Colonic mucosa (tissue), 4 donors: ENCODE results near the gene KDM4B. TPM values are rescaled to one million over a fixed set of nuclear protein-coding genes. Genes with fewer than 3 reads are reported as not detected.

ENCODE experiments used
- DNase-seq: peaks from one replicate; pipeline ENCODE4 v3.0.0-alpha.2; 2020
- H3K27ac ChIP-seq: fragments of 200-600 bp; one replicate; pipeline ENCODE4 v1.8.0; 2021
- H3K27me3 ChIP-seq: fragments of 200-600 bp; one replicate; pipeline ENCODE4 v1.8.0; 2021
- H3K36me3 ChIP-seq: fragments of 200-600 bp; one replicate; pipeline ENCODE4 v1.8.0; 2021
- H3K4me1 ChIP-seq: fragments of 200-600 bp; one replicate; pipeline ENCODE4 v1.8.0; 2021; ENCODE audit warnings: mild to moderate bottlenecking
- H3K4me3 ChIP-seq: fragments of 200-600 bp; one replicate; pipeline ENCODE4 v1.8.0; 2021
- H3K9ac ChIP-seq, 2 donors: one replicate each; pipeline ENCODE4 v1.7.0; 2013; ENCODE audit warnings: control low read depth in 2 of 2, low read depth in 2 of 2, low read length in 2 of 2
- H3K9me3 ChIP-seq: fragments of 200-600 bp; one replicate; pipeline ENCODE4 v1.8.0; 2021
- CTCF ChIP-seq: fragments of 200-600 bp; IDR thresholded peaks from one replicate; pipeline ENCODE4 v1.8.0; 2022; ENCODE audit warnings: antibody characterized with exemption, mild to moderate bottlenecking
- intact Hi-C: fragments of 100-400 bp; cut with DNase I; formaldehyde crosslinking; loops from one replicate; pipeline ENCODE4 v1.14.1; 2022
- total RNA-seq, 2 donors: library from RNA; stranded (reverse); fragmentation: NEBNext Ultra II Directional in 1 of 2; extraction: Animal tissue kit (Norgen Biotek cat#: 25700) in 1 of 2; gene quantifications; one replicate each; pipeline ENCODE4 v1.2.1, GENCODE V29; 2021
- donor health status: healthy.
- donor health status: DM: no; HTN: no; CAD: no.
- donor health status: DM: no; HTN: no; CAD: no.

The KDM4B gene
- total RNA-seq, 2 donors from 2014 or later: 35.2 to 52.9 TPM

GRCh38 chr19:5093948-5094718 is 125.2 kb downstream of the KDM4B start:
- no peak overlapping the region for H3K27ac ChIP-seq
- no peak for TF ChIP-seq CTCF
- DNase-seq: no peak

GRCh38 chr19:5094768-5095567 is 126.1 kb downstream of the KDM4B start:
- Histone ChIP-seq H3K4me1 (no peaks in the 10 kb centered on the region), H3K9me3 (peaks cover 12% of the 10 kb centered on the region), H3K27ac (no peak overlapping the region), H3K9ac (no peak overlapping the region), H3K27me3 (no peaks in the 10 kb centered on the region), H3K36me3 (no peaks in the 10 kb centered on the region), H3K4me3 (no peak overlapping the region)
- intact Hi-C loops: no loop called here
- DNase-seq: no peak
- TF ChIP-seq CTCF: no peak

More at GRCh38 chr19:5093948-5094718, 125.2 kb downstream of the KDM4B start:
- Histone ChIP-seq H3K36me3 (no peaks in the 10 kb centered on the region), H3K9me3 (peaks cover 3% of the 10 kb centered on the region), H3K9ac (no peak overlapping the region), H3K27me3 (no peaks in the 10 kb centered on the region), H3K4me1 (no peaks in the 10 kb centered on the region), H3K4me3 (no peak overlapping the region)
- intact Hi-C loops: no loop called here

- no peak overlapping the region for H3K27ac ChIP-seq
- intact Hi-C loops: no loop called here
- H3K4me1 ChIP-seq: no peaks in the 10 kb centered on the region
These were observed 126.6 kb downstream of the KDM4B start for GRCh38 chr19:5095568-5095850.

GRCh38 chr19:5096536-5096935 is 127.6 kb downstream of the KDM4B start:
- no peak overlapping the region for H3K4me3 ChIP-seq
- peaks cover 12% of the 10 kb centered on the region for H3K9me3 ChIP-seq
- intact Hi-C loops: no loop called here
- H3K9ac ChIP-seq: no peak overlapping the region
- TF ChIP-seq CTCF: no peak
- no peaks in the 10 kb centered on the region for H3K4me1 ChIP-seq
- no peaks in the 10 kb centered on the region for H3K36me3 ChIP-seq
- DNase-seq: no peak
- H3K27me3 ChIP-seq: no peaks in the 10 kb centered on the region
- no peak overlapping the region for H3K27ac ChIP-seq

More at GRCh38 chr19:5095568-5095850, 126.6 kb downstream of the KDM4B start:
- H3K36me3 ChIP-seq: no peaks in the 10 kb centered on the region
- TF ChIP-seq CTCF: no peak
- H3K9me3 ChIP-seq: peaks cover 12% of the 10 kb centered on the region
- no peaks in the 10 kb centered on the region for H3K27me3 ChIP-seq
- no peak overlapping the region for H3K4me3 ChIP-seq
- DNase-seq: no peak
- no peak overlapping the region for H3K9ac ChIP-seq

- TF ChIP-seq CTCF: no peak
- Histone ChIP-seq H3K36me3 (no peaks in the 10 kb centered on the region), H3K4me1 (no peaks in the 10 kb centered on the region), H3K9ac (no peak overlapping the region), H3K9me3 (peaks cover 12% of the 10 kb centered on the region), H3K4me3 (no peak overlapping the region), H3K27me3 (no peaks in the 10 kb centered on the region), H3K27ac (no peak overlapping the region)
- intact Hi-C loops: no loop called here
- DNase-seq: no peak
These were observed 128.5 kb downstream of the KDM4B start for GRCh38 chr19:5097331-5097930.
